Fibroblast of villous mesenchyme (primary cell): ENCODE data around the gene NHERF2. TPM values are rescaled to one million over a fixed set of nuclear protein-coding genes. Genes with fewer than 3 reads are reported as not detected.

Source experiments
- DNase-seq: peaks from one replicate; pipeline ENCODE4 v3.0.0-alpha.2; 2010; ENCODE audit warnings: low read depth
- H3K4me3 ChIP-seq: 2 replicates; pipeline ENCODE4 v1.5.1; 2011; ENCODE audit warnings: low read depth, mild to moderate bottlenecking, low read length
- total RNA-seq: library from RNA; depleted of rRNA; stranded (reverse); fragments of >200 nt; gene quantifications from 2 replicates; pipeline ENCODE4 v1.2.3, GENCODE V29; 2012
- TF ChIP-seq, protein P1 (sequence below): IDR thresholded peaks from 2 replicates; pipeline ENCODE4 v1.5.1; 2012; ENCODE audit warnings: low read depth, mild to moderate bottlenecking, low read length; ENCODE audit not compliant: insufficient read depth

Gene NHERF2
- total RNA-seq, 1 donor, result 52.7 TPM

DNA sequence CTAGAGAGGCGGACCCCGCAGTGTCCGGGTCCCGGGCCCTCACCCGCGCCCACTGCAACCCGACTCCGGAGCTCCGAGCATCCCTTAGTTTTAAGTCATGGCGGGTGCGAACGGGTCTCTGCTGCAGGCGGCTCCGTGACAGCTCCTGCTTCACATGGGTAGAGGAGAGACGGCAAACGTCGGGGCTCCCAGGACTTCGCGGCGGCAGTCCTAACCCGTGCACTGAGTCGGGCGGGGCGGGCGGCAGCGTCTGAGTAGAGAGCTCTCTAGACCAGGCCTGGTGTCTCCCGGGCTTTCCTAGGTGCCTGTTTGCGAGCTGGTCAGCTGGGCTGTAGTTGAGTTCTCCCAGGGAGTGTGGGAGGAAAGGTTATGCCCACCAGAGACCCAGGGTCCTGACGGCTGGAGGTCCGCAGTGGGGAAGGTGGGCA, 21.4 kb downstream of the NHERF2 start:
- peak overlapping the region; percentile 82 for H3K4me3 ChIP-seq
- DNase-seq, result no peak
- TF ChIP-seq, protein P1, sequence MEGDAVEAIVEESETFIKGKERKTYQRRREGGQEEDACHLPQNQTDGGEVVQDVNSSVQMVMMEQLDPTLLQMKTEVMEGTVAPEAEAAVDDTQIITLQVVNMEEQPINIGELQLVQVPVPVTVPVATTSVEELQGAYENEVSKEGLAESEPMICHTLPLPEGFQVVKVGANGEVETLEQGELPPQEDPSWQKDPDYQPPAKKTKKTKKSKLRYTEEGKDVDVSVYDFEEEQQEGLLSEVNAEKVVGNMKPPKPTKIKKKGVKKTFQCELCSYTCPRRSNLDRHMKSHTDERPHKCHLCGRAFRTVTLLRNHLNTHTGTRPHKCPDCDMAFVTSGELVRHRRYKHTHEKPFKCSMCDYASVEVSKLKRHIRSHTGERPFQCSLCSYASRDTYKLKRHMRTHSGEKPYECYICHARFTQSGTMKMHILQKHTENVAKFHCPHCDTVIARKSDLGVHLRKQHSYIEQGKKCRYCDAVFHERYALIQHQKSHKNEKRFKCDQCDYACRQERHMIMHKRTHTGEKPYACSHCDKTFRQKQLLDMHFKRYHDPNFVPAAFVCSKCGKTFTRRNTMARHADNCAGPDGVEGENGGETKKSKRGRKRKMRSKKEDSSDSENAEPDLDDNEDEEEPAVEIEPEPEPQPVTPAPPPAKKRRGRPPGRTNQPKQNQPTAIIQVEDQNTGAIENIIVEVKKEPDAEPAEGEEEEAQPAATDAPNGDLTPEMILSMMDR, result no peak

GRCh38 chr16:2053211-2053610, 26.5 kb downstream of the NHERF2 start:
- DNase-seq, result no peak
- TF ChIP-seq, protein P1, result no peak
- no peak overlapping the region for H3K4me3 ChIP-seq

DNA sequence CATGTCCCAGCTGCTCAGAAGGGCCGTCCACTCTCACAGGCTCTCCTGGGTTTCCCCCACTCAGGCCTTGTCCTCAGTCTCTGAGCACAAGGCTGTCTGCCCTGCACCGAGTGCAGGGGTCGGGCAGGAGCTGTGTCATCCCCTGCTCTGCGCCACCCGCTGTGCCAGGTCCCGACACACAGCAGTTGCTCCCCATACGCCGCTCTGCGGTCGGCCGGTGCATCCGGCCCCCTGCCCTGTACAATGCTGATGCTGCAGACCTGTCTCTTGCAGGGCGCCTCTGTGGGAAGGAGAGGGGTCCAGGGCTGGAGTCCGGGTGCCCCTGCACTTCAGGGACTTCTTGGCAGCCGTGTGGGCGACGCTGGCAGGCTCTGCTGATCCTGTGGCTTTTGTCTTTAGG, 27.2 kb downstream of the NHERF2 start:
- H3K4me3 ChIP-seq, result no peak overlapping the region
- no peak for DNase-seq

GRCh38 chr16:2054543-2055245, 28.0 kb downstream of the NHERF2 start:
- DNase-seq, result no peak
- TF ChIP-seq, protein P1, result no peak

More for the DNA sequence above, 27.2 kb downstream of the NHERF2 start:
- TF ChIP-seq, protein P1, result no peak

GRCh38 chr16:2056077-2056476, 29.4 kb downstream of the NHERF2 start:
- peak; percentile 45 for DNase-seq
- no peak overlapping the region for H3K4me3 ChIP-seq
- TF ChIP-seq, protein P1, result peak; percentile 53

More at GRCh38 chr16:2054543-2055245, 28.0 kb downstream of the NHERF2 start:
- H3K4me3 ChIP-seq, result no peak overlapping the region

- H3K4me3 ChIP-seq, result no peak overlapping the region
- no peak for DNase-seq
- TF ChIP-seq, protein P1, result peak; percentile 41
Observed at GRCh38 chr16:2056681-2057407, 30.1 kb downstream of the NHERF2 start.
